CD14-positive monocyte (primary cell): ENCODE data around the gene SCNN1A. TPM values are rescaled to one million over a fixed set of nuclear protein-coding genes. Genes with fewer than 3 reads are reported as not detected.

Experiments
- DNase-seq, 3 donors: peaks; one replicate each; pipeline ENCODE4 v3.0.0-alpha.2; 2011 to 2022
- H2AFZ ChIP-seq: 2 replicates; pipeline ENCODE4 v1.6.0; 2012; ENCODE audit warnings: mild to moderate bottlenecking, low read depth, low read length, inconsistent platforms; ENCODE audit not compliant: insufficient read depth, poor library complexity, severe bottlenecking
- H3K27ac ChIP-seq, 2 donors: 1 replicate in 1 of 2; 2 replicates in 1 of 2; pipeline ENCODE4 v1.5.1; 2012 to 2013; ENCODE audit warnings: low read length in 2 of 2, control low read depth in 1 of 2, inconsistent platforms in 1 of 2, low read depth in 1 of 2, mild to moderate bottlenecking in 1 of 2
- H3K27me3 ChIP-seq, 2 donors: one replicate each; pipeline versions ENCODE4 v1.6.0 to v1.6.1; 2011 to 2013; ENCODE audit warnings: low read length in 2 of 2; ENCODE audit not compliant: control insufficient read depth in 2 of 2, insufficient read depth in 2 of 2
- H3K36me3 ChIP-seq, 2 donors: replicated peaks in 1 of 2; 1 replicate in 1 of 2; 2 replicates in 1 of 2; pipeline versions ENCODE4 v1.5.1 to v1.6.1; 2012 to 2013; ENCODE audit warnings: low read length in 2 of 2, control low read depth in 1 of 2, inconsistent platforms in 1 of 2, mild to moderate bottlenecking in 1 of 2; ENCODE audit not compliant: insufficient read depth in 2 of 2, control insufficient read depth in 1 of 2
- H3K4me1 ChIP-seq, 2 donors: 1 replicate in 1 of 2; 2 replicates in 1 of 2; pipeline versions ENCODE4 v1.5.1 to v1.6.1; 2012 to 2013; ENCODE audit warnings: low read length in 2 of 2, control low read depth in 1 of 2, inconsistent platforms in 1 of 2, mild to moderate bottlenecking in 1 of 2, moderate library complexity in 1 of 2; ENCODE audit not compliant: insufficient read depth in 2 of 2, control insufficient read depth in 1 of 2
- H3K4me2 ChIP-seq: replicated peaks from 2 replicates; pipeline ENCODE3; 2012; ENCODE audit warnings: low read length, moderate library complexity, mild to moderate bottlenecking; ENCODE audit not compliant: poor library complexity, severe bottlenecking; ENCODE audit errors: extremely low read depth
- H3K4me3 ChIP-seq, 3 experiments: fragments of 200-600 bp in 1 of 3; sonication (generic) in 1 of 3; replicated peaks in 1 of 3; 1 replicate in 2 of 3; 2 replicates in 1 of 3; pipeline ENCODE4 v1.5.1; 2011 to 2013; ENCODE audit warnings: low read length in 3 of 3, mild to moderate bottlenecking in 3 of 3, control low read depth in 2 of 3, low read depth in 2 of 3, inconsistent platforms in 1 of 3, moderate library complexity in 1 of 3
- H3K79me2 ChIP-seq: 2 replicates; pipeline ENCODE4 v1.6.0; 2012; ENCODE audit warnings: mild to moderate bottlenecking, control low read depth, inconsistent platforms, low read length, moderate library complexity; ENCODE audit not compliant: insufficient read depth
- H3K9ac ChIP-seq: 2 replicates; pipeline ENCODE4 v1.6.0; 2017; ENCODE audit warnings: low read length, mild to moderate bottlenecking; ENCODE audit not compliant: insufficient read depth, poor library complexity, severe bottlenecking
- H3K9me3 ChIP-seq, 2 donors: replicated peaks in 1 of 2; 1 replicate in 1 of 2; 2 replicates in 1 of 2; pipeline versions ENCODE4 v1.5.1 to v1.6.1; 2012 to 2013; ENCODE audit warnings: low read length in 2 of 2, control low read depth in 1 of 2; ENCODE audit not compliant: control insufficient read depth in 1 of 2, insufficient read depth in 1 of 2
- H4K20me1 ChIP-seq: 2 replicates; pipeline ENCODE4 v1.6.0; 2012; ENCODE audit warnings: mild to moderate bottlenecking, low read length, control low read depth, moderate library complexity; ENCODE audit not compliant: insufficient read depth
- H3K27ac Mint-ChIP-seq, 7 donors: one replicate each; pipeline ENCODE4 v1.8.0; 2020; ENCODE audit warnings: mild to moderate bottlenecking in 7 of 7, mixed read lengths in 7 of 7, moderate library complexity in 6 of 7, inconsistent platforms in 2 of 7
- H3K27me3 Mint-ChIP-seq, 3 donors: one replicate each; pipeline ENCODE4 v1.8.0; 2021 to 2022; ENCODE audit warnings: low read depth in 3 of 3, mild to moderate bottlenecking in 3 of 3, mixed read lengths in 3 of 3, moderate library complexity in 3 of 3, inconsistent platforms in 1 of 3
- H3K36me3 Mint-ChIP-seq, 2 donors: one replicate each; pipeline ENCODE4 v1.8.0; 2020; ENCODE audit warnings: mixed read lengths in 2 of 2, inconsistent platforms in 1 of 2, mild to moderate bottlenecking in 1 of 2
- H3K4me1 Mint-ChIP-seq: one replicate; pipeline ENCODE4 v1.8.0; 2020; ENCODE audit warnings: mild to moderate bottlenecking, mixed read lengths
- H3K4me3 Mint-ChIP-seq, 2 donors: one replicate each; pipeline ENCODE4 v1.8.0; 2020; ENCODE audit warnings: mild to moderate bottlenecking in 2 of 2, mixed read lengths in 2 of 2, moderate library complexity in 1 of 2
- H3K9me3 Mint-ChIP-seq, 7 donors: one replicate each; pipeline ENCODE4 v1.8.0; 2020 to 2022; ENCODE audit warnings: mixed read lengths in 7 of 7, mild to moderate bottlenecking in 6 of 7, moderate library complexity in 6 of 7, inconsistent platforms in 2 of 7
- CTCF ChIP-seq: fragments of 200-600 bp; IDR thresholded peaks from one replicate; pipeline ENCODE4 v1.8.0; 2022; ENCODE audit warnings: antibody characterized with exemption, mild to moderate bottlenecking
- WGBS: methylation state at CpG from one replicate; pipeline ENCODE4 v1.1.5; 2013; ENCODE audit warnings: missing lambda C conversion rate; ENCODE audit not compliant: insufficient coverage; 5-methylcytosine and 5-hydroxymethylcytosine counted together
- intact Hi-C, 2 donors: fragments of 100-400 bp; cut with micrococcal nuclease; formaldehyde crosslinking; loops; one replicate each; pipeline versions ENCODE4 v1.15.0 to v1.15.1; 2023
- polyA plus RNA-seq, 3 donors: library from polyadenylated mRNA; depleted of rRNA in 1 of 3; unstranded in 2 of 3; stranded (reverse) in 1 of 3; fragments of 300-500 nt in 2 of 3; fragments of >200 nt in 1 of 3; fragmentation: Illumina TruSeq in 2 of 3; gene quantifications; 1 replicate in 2 of 3; 2 replicates in 1 of 3; pipeline ENCODE4 v1.2.3, GENCODE V29; 2012 to 2021

The SCNN1A gene
- polyA plus RNA-seq, 3 donors = 0.11 to 0.68 (median 0.63) TPM

GRCh38 chr12:6318440-6318879 is 56.9 kb downstream of the SCNN1A start:
- Mint-ChIP-seq H3K27me3 (peaks cover 26 to 32% (median 30%) of the 10 kb centered on the region in 3 donors), H3K36me3 (no peaks in the 10 kb centered on the region), H3K4me3 (peak overlapping the region in 1 of 2 donors; percentile 66), H3K27ac (peak overlapping the region in 2 of 7 donors; percentile 2 to 77), H3K9me3 (no peaks in the 10 kb centered on the region), H3K4me1 (peaks cover 20% of the 10 kb centered on the region)
- no peaks in the 10 kb centered on the region for H3K79me2 ChIP-seq
- no peak for TF ChIP-seq CTCF
- intact Hi-C loops = loop anchor here in 1 of 2 donors (5.0 kb wide), 1 partner anchor 334 kb away; no protein-coding TSS in a partner anchor
- no peak overlapping the region for H2AFZ ChIP-seq
- no peak overlapping the region for H3K27ac ChIP-seq
- peaks cover 18% of the 10 kb centered on the region for H4K20me1 ChIP-seq
- no peaks in the 10 kb centered on the region for H3K9me3 ChIP-seq
- H3K4me2 ChIP-seq = no peak overlapping the region
- no peak for DNase-seq
- H3K4me3 ChIP-seq = no peak overlapping the region
- peaks cover 0 to 7% of the 10 kb centered on the region in 2 donors for H3K27me3 ChIP-seq
- 36% methylated on average over 16 of the region's 16 CpGs for WGBS
- no peak overlapping the region for H3K9ac ChIP-seq
- H3K4me1 ChIP-seq = peaks cover 14 to 18% of the 10 kb centered on the region in 2 donors
- H3K36me3 ChIP-seq = no peaks in the 10 kb centered on the region

DNA sequence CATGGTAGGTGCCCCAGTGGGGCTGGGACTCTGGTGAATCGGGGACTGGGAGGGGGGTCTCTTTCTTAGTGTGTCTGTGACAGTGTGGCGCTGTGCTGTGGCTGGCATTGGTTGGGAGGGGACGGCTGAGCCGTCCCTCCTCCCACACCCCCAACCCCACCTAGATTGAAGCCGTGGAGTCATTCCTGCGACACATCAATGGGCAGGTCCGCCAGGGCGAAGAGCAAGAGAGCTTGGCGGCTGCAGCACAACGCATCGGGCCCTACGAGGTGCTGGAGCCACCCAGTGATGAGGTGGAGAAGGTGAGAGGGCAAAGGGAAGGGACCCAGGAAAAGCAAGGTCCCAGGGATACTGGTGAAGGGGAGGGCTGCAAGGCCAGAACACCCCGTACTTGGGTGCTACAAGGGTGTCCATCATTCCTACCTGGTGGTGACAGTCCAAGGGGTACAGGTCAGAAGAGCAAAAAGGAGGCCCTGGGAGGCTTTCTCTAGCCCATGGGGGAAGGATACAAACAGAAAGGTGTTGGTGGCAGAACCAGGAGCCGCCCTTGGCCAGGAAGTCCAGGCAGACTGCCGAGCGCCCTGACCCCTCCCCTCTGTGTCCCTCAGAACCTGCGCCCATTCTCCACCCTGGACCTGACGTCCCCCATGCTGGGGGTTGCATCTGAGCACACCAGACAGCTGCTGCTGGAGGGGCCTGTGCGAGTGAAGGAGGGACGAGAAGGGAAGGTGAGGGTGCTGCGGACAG is 57.5 kb downstream of the SCNN1A start:
- Histone ChIP-seq H3K4me3 (no peak overlapping the region), H3K9me3 (no peaks in the 10 kb centered on the region), H3K9ac (no peak overlapping the region), H2AFZ (no peak overlapping the region), H3K36me3 (no peaks in the 10 kb centered on the region), H3K4me1 (peaks cover 8 to 12% of the 10 kb centered on the region in 2 donors), H3K4me2 (no peak overlapping the region), H3K79me2 (no peaks in the 10 kb centered on the region), H3K27me3 (peaks cover 0 to 7% of the 10 kb centered on the region in 2 donors), H3K27ac (no peak overlapping the region), H4K20me1 (peaks cover 12% of the 10 kb centered on the region)
- H3K27ac Mint-ChIP-seq = peak overlapping the region in 1 of 7 donors; percentile 73
- peaks cover 14% of the 10 kb centered on the region for H3K4me1 Mint-ChIP-seq
- TF ChIP-seq CTCF = no peak
- peak overlapping the region in 1 of 2 donors; percentile 66 for H3K4me3 Mint-ChIP-seq
- peaks cover 26 to 31% (median 30%) of the 10 kb centered on the region in 3 donors for H3K27me3 Mint-ChIP-seq
- H3K36me3 Mint-ChIP-seq = no peaks in the 10 kb centered on the region
- WGBS = 70% methylated on average over 12 of the region's 21 CpGs
- no peak for DNase-seq
- intact Hi-C loops = loop anchor here in 1 of 2 donors (5.0 kb wide), 1 partner anchor 334 kb away; no protein-coding TSS in a partner anchor
- H3K9me3 Mint-ChIP-seq = no peaks in the 10 kb centered on the region
